GM18909 (cell line): Measurements from ENCODE around the gene GRID2IP.

Experiments used
- ATAC-seq: cut with Tn5 transposase; IDR thresholded peaks from one replicate; pipeline ENCODE4 v1.9.1; 2021; ENCODE audit warnings: mild to moderate bottlenecking; ENCODE audit not compliant: unreplicated experiment, poor library complexity

GRID2IP gene

DNA sequence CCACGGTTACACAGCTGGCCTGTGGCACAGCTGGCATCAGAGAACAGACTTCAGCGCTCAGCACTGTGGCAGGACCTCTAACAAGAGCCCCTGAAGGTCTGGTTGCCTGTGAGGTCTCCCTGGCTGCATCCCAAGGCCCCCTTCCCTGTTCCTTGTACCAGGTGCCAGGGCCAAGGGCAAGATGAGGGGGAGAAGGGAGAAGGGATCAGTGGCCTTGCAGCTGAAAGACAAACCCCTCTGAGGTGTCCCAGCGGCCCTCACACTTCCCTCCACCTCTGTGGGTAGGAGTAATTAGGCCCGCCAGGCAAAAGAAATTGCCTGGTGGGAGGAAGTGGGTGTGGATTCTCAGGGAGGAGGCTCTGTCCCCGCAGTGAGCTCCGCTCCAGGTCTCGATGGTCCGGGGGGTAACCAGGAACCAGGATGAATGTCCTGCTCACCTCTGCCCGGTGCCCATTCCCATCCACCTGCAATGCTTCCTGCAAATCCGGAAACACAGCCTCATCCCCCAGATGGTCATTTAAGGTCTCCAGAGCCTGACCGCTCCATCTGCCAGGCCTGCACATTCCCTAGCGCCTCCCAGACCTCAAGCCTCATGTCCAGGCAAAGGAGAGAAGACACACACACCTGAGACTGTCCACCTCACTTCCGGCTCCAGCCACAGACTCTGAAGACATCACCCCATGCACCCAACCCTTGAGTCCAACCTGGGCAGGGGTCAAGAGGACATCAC, 22.7 kb downstream of the GRID2IP start:
- ATAC-seq, result no peak

DNA sequence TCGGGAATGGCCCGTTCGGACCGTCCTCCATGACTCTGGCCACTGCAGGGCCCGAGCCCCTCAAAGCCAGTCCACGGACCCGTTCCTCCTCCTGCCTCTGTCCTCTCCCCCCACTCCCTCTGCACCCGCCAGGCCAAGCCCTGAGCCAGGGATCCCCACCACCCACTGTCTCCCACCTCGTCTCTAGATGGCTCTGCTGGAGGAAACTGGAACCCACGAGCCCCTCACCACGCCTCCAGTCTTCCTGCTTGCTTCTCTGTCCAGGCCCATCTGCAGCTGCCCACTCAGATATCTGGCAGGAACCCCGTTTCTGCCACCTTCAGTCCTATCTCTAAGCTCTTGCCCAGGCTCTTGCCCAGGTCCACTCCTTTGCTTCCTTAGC, 24.3 kb downstream of the GRID2IP start:
- ATAC-seq, result no peak

DNA sequence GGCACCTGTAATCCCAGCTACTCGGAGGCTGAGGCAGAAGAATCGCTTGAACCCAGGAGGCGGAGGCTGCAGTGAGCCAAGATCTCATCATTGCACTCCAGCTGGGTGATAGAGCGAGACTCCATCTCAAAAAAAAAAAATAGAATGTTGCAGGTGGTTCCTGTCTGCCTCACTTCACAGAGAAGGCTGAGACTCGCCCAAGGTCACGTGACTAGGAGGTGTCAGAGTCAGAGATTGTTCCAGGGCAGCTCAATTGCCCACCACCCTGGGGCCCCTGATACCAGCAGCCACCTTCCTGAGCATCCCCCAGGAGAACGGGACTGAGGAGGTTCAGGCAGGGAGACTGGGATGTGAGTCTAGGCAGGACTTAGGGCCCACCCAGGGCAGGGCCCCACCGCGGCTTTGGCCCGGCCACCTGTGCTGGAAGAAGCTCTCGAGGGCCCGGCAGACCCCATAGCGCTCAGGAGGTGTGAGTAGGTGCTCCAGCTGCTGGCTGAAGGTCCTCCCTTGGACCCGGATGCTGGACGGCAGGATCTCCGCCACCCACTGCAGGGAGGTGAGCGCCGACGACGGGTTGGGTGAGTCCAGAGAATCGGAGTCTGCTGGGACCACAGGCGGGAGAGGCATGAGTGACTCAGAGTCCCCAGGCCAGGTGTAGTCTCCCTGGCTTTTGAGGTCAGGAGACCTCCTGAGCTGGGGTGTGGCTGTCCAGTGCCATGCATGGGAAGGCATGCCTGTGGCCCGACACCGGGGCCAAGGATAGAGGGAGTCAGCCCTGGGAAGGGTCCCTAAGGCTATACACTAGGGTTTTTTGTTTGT, 30.9 kb downstream of the GRID2IP start:
- no peak for ATAC-seq

DNA sequence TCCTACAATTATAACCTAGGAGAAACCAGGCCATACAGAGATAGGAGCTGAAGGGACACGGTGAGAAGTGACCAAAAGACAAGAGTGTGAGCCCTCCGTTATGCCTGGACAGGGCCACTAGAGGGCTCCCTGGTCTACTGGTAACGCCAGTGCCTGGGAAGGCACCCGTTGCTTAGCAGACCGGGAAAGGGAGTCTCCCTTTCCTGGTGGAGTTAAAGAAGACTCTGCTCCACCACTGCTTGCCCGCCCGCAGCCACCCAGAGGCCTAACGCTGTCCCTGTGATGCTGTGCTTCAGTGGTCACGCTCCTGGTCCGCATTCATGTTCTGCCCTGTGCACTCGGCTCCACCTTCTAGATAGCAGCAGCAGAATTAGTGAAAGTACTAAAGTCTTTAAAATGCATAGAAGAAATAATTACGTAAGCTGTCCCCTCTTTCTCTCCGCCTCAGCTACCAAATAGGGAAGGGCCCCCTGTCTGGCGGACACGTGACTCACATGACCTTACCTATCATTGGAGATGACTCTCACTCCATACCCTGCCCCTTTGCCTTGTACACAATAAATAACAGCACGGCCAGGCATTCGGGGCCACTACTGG, 34.8 kb downstream of the GRID2IP start:
- ATAC-seq, result peak; percentile 58

DNA sequence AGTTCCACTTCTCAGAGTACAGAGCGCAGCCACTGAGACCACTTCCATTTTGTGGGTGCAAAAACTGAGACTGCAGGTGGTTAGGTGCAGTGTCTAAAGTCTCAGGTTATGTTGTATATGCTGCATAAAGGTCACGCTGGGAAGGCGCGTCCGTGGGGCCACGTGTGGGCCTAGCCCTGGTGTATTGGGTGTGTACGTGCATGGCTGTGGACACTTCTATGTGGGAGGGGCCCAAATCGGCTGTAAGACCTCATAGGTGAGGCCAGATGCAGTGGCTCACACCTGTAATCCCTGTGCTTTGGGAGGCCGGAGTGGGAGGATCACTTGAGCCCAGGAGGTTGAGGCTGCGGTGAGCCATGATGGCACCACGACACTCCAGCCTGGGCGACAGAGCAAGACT, 37.7 kb downstream of the GRID2IP start:
- no peak for ATAC-seq

DNA sequence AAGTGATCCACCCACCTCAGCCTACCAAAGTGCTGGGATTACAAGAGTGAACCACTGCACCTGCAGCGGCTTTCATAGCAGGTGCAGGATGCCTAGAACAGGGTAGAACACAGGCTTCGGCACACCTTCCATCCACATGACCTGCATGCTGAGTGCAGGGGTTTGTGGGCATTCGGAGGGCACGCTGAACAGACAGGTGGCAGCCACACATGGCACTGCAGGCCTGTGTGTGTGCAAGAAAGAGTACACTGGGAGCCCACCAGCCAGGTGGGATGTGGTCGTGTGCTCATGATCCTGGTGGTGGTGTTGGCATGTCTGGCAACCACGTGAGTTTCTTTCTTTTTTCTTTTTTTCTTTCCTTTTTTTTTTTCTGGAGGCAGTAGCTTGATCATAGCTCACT, 38.4 kb downstream of the GRID2IP start:
- ATAC-seq, result no peak

DNA sequence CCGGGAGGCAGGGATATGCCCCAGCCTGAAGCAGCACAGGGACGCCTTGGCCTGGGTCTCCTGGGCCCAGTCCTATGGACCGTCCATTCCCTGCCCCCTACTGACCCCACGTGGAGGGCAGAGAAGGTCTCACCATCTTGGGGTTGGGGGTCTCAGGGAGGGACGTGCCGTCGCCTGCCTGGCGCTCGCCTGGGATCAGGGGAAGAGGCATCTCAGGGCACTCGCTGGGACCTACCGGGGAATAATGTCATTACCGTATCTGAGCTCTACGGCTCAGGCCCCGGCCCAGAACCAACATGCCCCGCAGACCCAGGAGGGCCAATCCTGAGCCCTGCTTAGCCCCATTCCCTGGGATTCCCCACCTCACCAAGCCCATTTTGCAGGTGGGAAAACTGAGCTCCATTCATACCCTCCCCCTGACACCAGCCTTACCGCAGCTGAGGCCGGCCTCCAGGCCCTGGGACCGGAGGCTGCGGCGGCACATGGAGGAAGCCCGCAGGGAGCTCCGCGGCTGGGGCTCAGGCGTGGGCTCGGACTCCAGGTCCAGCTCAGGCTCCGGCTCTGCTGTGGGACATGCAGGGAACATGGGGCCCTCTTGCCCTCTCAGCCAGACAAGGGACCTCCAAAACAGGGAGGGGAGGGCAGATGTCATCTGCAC, 40.7 kb downstream of the GRID2IP start:
- ATAC-seq, result no peak

DNA sequence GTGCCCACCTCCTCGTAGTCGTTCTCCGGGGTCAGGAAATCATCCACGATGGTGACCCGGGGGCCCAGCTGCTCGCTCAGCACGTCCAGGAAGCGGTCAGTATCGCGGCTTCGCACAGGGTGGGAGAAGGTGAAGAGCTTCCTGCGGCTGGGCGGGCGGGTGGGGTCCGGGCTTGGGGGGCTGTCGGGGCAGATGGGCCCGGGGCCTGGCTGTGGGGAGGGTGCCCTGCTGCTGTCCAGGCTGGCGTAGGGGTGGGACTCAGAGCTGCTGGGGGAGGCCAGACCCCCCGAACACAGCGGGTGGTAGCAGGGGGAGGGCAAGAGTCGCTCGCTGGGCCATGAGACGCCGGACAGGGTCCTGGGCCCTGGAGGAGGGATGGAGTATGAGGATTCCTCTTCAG, 42.3 kb downstream of the GRID2IP start:
- no peak for ATAC-seq

DNA sequence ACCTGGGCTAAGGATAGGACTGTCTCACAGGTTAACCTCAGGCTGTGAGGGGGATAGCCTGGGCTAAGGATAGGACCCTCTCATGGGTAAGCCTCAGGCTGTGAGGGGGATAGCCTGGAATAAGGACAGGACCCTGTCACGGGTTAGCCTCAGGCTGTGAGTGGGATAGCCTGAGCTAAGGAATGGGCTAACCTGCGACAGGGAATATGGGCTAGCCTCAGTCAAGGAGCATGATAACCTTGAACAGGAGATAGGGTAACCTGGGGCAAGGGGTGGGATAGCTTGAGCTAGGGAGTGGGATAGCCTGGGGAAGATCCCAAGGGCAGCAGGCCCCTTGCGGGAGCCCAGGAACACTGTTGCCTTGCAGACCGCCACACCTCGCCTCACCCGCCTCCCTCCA, 42.7 kb downstream of the GRID2IP start:
- no peak for ATAC-seq

DNA sequence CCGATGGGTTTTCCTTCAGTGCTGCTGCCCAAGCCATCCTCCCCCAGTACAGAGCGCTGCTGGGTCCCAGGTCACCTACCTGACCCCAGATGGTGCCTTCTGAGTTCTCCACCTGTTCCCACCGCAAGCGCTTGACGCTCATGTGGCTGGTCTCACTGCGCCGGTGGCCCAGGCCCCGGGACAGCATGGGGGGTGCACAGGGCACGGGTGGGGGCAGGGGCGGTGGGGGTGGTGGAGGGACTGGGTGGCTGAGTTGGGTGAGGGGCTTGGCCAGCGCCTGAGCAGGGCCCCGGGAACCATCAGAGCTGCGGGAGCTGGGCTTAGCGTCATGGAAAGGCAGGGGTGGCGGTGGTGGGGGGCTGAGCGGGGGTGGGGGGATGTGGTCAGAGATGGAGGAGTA, 43.4 kb downstream of the GRID2IP start:
- no peak for ATAC-seq

DNA sequence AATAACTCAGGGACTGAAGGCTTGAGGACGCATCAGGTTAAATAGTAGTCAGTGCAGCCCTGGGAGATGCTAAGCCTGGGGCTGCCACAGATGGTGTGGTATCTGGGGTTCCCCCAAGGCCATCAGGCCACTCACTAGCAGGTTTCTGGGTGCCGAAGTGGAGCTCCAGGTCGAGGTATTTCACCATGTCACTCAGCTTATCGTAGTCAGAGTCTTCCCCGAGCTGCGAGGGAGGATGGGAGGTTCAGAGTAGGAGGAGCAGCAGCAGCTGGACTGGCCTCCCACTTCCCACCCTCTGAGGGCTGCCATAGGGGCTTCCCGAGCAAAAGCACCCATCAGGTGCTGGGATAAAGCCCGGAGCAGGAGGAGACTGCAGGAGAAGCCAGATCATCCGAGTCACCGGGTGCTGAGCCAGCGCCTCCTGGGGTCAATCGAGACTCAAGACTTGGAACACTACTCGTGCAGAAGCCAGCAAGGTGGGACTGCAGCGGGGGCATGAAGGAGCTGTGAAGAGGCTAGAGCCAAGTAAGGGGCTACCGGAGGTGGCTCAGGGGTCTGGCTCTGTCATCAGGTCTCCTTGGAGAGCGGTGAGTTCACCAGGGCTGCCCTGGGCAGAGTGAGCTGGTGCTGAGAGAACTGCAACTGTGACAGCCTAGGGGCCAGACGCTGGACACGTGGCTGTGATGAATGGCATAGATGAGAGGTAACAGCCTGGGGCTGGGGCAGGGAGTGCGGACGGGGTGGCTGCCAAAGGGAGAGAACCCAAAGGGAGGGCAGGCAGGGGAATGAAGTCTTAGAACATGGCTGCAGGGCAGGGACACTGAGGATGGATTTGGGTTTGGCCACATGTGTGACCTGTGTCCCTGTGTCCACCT, 45.3 kb downstream of the GRID2IP start:
- no peak for ATAC-seq

DNA sequence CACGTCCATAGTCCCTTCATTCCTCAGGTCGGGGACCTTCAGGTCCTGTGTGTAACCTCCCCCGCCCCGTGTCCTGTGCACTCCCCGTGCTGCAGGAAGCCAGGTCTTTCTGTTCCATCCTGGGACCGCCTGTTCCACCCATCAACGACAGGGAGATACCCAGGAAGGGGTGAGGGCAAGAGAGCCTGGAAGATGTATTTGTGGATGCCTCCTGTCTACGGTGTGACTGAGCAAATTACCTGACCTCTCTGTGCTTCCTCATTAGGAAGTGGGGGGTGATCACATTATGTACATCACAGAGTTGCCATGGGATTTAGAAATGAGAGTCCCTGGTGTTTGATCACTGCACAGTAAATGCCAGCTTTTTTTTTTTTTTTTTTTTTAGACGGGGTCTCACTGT, 46.3 kb downstream of the GRID2IP start:
- peak; percentile 7 for ATAC-seq

DNA sequence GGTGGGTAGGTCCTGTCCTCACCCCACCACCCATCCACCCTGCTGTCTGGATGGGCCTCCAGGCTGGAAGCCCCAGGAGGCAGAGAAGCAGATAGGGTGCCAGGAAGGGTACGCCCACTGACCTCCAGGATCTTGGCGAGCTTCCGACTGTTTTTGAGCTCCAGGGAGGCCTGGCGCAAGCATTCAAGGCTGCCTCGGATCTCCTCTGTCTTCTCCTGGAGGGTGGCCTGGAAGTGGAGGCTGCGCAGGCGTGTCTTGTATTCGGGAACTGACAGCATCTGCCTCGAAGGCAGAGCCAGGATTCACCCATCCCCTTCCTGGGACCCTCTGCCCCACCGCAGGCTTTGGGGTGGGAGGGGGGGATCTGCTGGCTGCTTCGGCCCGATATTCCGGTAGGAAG, 48.4 kb downstream of the GRID2IP start:
- ATAC-seq, result no peak

DNA sequence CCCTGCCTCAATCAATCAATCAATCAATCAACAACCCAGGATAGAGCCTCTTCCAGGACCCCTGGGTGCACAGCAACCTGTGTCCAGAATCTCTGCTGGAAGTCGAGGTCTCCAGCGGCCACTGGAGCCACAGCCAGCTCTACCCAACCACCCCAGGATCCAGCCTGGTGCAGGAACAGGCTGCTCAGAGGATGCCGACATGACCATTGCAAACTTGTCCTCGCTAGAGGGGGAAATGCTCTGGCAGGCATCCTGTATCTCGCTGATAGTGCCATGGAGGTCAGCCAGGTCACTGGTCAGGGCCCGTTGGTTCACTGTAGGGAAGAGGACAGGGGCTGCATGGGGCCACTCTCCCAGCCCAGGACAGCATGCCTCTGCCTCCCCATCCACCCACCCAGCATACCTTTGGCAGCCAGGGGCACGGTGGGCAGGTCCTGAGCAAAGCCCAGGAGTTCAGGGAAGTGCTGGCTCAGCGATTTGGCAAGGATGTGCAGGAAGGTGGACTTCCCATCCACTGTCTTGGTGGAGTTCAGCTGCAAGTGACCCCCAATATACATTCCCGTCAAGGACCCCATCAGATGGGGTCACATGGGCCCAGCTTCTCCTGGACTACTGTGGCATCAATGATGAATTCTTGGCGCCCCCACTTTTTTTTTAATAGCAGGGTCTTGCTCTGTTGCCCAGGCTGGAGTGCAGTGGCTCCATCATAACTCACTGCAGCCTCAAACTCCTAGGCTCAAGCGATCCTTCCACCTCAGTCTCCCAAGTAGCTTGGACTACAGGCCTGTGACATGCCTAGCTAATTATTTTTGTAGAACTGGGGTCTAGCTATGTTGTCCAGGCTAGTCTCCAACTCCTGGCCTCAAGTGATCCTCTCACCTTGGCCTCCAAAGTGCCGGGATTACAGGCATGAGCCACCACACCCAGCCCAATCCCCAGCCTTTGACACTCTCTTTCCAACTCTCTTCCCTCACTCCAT, 49.4 kb downstream of the GRID2IP start:
- no peak for ATAC-seq

DNA sequence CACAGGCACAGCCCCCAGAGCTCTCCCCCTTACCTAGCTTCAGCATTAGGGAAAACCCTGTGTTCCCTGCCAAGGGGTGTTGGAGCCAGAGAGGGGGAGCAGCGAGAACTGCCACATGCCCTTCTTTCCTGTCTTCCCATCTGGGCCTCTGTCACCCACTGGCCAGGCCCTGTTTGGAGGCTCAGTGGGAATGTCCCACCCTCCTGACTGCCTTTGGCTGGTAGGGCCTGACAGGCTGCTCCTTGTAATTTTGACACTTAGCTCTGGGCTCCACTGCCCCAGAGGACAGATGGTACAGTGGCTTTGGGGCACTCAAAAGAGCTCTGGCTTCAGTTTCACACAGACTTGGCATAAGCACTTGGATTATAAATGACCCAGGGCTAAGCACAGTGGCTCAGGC, 50.6 kb downstream of the GRID2IP start:
- ATAC-seq, result no peak

DNA sequence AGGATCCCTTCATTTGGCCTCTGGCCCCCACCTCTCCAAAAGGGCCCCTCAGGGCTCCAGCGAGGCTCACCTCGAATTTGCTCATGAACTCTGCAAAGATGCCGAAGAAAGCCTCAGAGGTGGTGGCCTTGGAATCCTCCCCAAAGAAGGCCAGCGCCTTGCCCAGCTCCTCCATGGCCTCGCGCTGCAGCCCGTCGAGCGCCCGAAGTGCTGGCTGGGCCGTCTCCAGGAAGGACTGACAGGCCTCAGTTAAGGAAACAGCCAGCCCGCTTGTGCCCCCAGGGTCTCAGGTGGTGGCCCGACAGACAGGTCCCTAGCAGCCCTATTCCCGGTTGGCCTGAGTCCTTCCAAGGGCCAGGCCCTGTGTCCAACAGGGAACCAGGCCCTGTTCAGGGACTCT, 53.3 kb downstream of the GRID2IP start:
- ATAC-seq, result no peak

DNA sequence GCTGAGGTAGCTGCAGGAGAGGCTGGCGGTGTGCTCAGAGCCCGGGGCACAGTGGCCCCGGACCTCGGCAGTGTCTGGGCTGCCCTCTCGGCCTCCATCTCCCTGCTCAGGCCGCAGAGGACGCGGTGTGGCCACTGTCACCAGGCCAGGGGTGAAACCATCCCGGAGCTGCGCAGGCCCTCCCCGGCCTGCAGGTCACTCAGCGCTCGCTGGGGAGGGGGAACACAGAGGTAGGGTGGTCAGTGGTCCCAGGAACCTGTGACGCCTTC, 53.7 kb downstream of the GRID2IP start:
- no peak for ATAC-seq

DNA sequence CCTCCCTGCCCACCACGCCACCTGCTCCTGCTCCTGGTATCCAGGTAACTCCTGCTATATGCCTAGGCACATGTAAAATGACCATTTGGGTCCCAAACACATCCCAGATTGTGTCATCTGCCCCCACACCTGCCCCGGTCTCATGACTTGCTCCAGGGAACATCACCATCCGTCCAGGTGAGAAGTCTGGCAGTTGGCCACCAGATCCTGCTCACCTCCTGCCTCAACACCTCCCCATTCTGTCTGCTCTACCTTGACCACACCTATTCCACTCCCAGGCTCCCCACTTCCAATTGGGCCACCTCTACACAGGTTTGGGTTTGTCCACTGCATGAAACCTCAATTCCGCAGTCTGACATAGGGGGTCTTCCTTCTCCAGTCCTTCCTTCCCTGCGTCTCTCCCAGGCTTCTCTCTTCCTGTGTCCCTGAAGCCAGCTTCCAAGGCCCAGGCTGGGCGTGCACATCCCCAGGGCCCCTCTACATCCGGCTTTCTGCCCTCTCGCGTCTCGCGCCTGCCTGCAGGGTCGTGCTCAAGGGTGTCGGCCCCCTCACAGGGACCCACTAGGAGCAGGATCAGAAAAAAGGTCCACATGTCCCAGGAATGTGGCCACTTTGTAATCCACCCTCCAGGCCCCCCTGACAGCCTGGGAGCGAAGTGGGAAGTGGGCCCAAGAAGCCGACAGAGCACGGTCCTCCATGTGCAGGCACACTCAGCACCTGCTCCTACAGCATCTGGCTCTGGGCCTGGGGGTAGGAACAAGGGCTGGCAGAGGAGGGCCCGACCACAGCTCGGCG, 54.2 kb downstream of the GRID2IP start:
- no peak for ATAC-seq
